DMS 273 (cell line): ENCODE measurements around the gene MYO5A.
A peak's percentile ranks its signal among the peaks of the same experiment; 100 is the strongest.
"Not testable (repeated sequence)": the region's sequence is repeated elsewhere in the genome, so short reads cannot be mapped to it uniquely, and the experiment has no call there.

ENCODE experiments used
- DNase-seq: peaks from one replicate; lab custom pipeline; 2025; ENCODE audit not compliant: unreplicated experiment; lab: John Stamatoyannopoulos, UW

Gene MYO5A

DNA sequence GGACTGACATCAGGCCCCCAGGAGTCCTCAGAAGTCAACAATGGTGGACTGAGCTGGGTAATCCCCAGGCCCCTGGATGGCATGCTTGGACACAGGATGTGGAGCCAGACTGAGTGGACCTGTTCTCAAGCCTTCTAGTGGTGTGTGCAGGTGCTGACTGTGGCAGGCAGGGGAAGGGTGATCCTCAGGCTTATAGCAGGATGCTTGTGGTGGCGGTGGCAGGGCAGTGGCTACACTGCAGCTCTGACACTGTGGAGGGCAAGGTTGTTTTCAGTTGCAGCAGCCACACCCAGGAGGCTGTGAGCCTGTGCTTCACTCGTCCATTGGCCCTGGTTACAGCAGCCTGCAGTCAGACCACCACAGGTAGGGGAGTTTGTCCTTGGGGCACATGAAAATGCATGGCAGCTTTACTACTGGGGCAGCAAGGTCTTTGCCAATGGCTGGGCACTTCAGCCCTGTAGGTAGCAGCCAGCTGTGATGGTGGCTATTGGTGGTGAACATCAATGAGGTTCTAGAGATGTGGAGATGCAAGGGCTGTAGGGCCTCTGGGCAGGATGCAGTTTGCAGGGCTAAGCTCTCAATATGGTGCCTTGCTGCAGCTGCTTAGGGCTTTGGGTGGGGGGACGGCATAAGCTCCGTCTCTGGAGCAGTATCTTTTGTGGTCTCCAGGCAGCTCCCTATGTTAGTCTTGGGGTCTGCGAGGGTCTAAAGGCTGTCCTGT lies 17.5 kb upstream of the MYO5A start:
- DNase-seq: no peak

GRCh38 chr15:52540374-52541012 lies 11.8 kb upstream of the MYO5A start:
- DNase-seq: no peak

DNA sequence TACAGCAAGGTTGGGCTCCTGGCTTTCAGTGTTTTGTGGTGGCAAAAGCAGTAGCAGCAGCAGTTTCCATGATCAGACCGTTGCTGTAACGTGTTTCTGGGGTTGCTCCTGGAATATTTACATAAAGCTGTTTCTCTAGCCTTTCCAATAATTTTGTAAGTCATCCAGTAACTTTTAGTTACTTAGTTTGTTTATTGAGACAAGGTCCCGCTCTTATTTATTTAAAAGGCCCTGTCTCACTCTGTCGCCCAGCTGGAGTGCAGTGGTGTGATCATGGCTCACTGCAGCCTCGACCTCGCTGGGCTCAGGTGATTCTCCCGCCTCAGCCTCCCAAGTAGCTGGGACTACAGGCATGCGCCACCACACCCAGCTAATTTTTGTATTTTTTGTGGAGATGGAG lies 8.8 kb upstream of the MYO5A start:
- no peak for DNase-seq

- DNase-seq: no peak
These were observed 3.7 kb upstream of the MYO5A start for GRCh38 chr15:52532427-52532826.

DNA sequence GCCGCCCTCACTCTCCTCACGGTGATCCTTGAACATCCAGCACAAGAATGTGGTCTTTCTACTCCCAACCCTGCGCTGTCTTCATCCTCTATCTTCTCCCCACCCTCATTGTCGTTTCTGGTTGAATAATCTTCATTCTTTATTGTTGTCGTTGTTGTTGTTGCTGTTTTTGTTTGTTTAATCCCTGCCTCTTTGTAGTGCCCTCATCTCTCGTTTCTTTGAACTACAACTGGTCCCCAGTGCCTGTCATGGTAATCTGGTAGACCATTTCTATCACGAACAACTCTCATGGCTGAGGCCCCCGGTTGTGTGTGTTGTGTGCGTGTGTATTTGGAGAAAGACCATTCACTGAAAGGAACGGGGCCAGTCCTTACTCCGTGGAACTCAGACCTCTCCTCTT lies 1.3 kb upstream of the MYO5A start:
- DNase-seq: no peak

DNA sequence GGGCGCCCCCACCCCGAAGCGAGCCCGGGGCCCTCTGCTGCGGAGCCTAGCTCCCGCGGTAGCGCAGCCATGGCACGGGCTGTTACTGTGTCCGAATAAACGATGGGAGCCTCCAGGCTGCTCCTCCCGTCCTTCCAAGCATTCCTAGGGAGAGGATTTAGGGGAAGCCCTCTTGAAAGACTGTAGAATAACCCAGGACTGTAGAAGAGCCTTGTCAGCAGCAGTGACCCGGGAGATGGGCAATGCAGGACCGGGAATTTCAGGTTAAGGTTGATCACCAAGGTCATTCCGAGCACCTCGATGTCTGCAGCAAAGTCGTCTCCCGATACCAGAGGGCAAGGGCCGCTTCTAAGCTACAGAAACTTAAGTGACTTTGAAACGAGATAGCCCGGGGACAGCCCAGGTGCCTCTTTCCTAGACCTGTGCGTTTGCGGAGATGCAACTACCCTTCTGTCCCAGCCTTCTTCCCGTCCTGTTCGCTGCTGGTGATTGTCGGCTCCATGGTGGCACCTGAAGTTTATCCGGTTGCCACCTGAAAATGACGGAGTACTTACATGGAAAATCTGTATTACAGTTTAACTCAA lies 753 bp upstream of the MYO5A start:
- DNase-seq: peak; percentile 41

DNA sequence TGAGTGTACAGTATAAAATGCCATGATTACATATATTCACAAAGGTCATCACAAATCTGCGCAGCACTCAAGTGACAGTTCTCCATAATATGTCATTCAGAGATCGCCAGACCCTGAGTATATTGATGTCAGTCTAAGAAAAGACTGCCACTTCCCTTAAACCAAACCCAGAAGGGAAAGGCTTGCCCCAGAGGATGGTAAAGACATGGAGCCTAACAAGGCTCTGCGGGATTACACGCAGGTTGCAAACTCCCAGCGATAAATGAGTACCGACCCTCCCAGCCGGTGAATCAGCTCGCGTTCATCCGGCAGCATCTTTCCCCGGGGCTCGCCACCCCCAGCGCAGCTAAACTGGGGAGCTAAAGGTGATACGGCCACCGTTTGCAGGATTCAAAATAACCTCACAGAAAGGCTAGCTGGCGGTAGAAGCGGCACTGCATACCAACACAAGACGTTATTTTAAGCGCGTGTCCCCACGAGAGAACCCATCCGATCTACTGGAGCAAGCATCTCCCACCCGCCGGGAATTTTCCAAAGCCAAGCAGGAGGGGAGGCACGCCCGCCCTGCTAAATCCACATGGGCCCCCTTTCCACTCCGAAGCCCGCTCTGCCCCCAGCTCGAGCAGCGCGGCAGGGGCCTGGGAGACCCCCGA lies 643 bp downstream of the MYO5A start:
- DNase-seq: peak; percentile 61

DNA sequence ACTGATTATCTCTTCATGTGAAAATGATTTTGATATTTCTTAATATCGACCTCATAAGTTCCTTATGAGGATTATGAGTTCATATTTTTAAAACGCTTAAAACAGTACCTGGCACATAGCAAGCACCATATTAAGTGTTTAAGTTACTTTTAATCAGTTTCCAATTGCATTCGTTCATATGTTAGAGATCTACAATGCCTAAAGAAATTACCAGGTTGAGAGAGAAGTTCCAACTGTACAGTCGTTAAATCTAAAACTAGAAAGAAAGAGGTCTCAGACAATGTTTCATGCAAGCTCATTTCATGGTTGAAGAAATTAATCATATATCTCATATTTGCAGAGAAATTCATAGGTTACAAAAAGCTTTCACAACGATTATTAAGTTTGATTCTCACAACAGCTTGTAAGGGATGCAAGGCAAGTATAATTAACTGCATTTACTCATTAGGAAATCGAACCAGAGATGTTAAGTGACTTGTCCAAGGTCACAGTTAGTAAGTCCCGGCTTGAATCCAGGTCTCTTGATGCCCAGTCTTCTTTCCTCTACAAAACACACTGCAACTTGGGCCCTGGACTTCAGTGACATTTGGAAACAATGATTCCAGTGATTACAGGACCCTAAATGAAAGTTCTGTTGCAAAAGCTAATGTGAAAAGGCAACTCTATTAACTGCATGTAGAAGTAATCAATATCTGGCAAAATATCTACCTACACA lies 1.3 kb downstream of the MYO5A start:
- DNase-seq: no peak

GRCh38 chr15:52524223-52525136 lies 4.2 kb downstream of the MYO5A start:
- no peak for DNase-seq

DNA sequence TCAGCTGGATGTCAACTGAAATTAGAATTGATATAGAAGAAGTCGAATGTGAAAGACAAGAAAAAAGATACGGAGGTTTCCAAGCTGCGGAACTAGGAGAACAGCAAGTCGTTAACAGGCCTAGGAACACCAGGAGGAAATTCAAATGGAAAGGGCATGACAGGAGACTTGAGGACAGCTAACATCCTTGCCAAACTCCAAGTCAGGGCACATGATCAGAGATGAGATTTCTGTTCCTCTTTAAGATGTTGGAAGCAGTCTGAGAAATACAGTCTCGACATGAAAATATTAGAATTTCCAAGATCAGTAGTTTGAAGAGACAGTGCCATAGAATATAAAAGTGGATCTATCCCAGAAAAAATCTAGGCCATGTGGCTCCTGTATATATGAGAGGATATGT lies 5.0 kb downstream of the MYO5A start:
- no peak for DNase-seq

- no peak for DNase-seq
These were observed 5.5 kb downstream of the MYO5A start for GRCh38 chr15:52523192-52523591.

GRCh38 chr15:52521682-52522081 lies 7.0 kb downstream of the MYO5A start:
- no peak for DNase-seq

- DNase-seq: no peak
These were observed 8.3 kb downstream of the MYO5A start for GRCh38 chr15:52520421-52520820.

GRCh38 chr15:52518487-52519371 lies 10.0 kb downstream of the MYO5A start:
- no peak for DNase-seq

DNA sequence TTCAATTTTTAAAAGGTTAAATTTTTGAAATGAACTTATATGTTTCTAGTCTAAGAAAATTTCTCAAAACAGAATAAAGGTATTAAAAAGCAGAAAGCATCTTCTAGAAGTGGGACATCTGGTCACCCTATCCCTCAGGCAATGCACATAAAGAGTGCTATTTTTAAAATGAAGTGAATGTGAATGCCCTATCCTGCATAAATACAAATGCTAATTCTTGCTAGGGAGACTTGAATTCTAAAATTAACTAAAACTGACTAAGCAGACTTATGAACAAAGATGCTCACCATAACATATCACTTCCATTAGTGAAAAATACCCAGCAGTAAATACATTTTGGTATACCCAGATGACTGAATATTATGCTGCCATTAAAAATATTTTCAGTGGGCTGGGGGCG lies 11.7 kb downstream of the MYO5A start:
- DNase-seq: no peak

- DNase-seq: no peak
These were observed 13.3 kb downstream of the MYO5A start for GRCh38 chr15:52515343-52515742.

DNA sequence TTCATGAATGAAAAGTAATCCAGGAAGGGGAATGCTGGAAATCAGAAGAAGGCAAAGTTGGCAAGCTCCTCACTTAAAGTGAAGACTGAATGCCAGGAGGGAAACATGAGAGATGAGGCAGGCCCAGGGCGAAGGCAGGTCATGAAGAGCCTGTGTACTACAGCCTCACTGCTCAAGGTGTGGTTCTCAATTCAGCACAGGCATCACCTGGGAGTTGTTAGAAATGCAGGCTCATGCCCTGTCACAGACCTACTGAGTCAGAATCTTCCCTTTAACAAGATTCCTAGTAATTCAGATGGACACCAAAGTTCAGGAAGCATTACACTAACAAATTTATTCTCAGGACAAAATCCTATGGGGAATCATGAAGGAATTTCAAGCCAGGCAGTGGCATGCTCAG lies 14.2 kb downstream of the MYO5A start:
- DNase-seq: no peak

GRCh38 chr15:52512869-52513268 lies 15.8 kb downstream of the MYO5A start:
- DNase-seq: not testable (repeated sequence)

DNA sequence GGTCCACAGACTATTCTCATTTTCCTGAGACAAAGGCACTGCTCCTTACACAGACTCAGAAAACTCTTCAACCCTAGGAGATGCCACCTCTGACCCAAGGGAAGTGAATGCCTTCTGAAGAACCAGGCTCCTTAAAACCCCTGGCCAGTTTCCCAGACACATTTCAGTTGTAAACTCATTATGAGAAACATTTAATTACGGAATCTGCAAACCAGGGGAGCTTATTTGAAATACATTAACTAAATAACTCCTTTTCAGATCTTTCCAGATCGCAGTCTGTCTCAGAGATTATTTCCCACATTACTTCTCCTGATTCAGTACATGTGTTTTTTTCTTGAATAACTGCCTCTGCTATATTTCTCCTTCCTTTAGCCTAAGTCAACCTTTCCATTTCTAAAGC lies 17.6 kb downstream of the MYO5A start:
- no peak for DNase-seq
